GM19328 (cell line): ENCODE measurements around the gene HTRA3.

ENCODE experiments used
- ATAC-seq: cut with Tn5 transposase; IDR thresholded peaks from one replicate; pipeline ENCODE4 v1.9.1; 2021; ENCODE audit warnings: mild to moderate bottlenecking, moderate library complexity; ENCODE audit not compliant: unreplicated experiment

The HTRA3 gene

DNA sequence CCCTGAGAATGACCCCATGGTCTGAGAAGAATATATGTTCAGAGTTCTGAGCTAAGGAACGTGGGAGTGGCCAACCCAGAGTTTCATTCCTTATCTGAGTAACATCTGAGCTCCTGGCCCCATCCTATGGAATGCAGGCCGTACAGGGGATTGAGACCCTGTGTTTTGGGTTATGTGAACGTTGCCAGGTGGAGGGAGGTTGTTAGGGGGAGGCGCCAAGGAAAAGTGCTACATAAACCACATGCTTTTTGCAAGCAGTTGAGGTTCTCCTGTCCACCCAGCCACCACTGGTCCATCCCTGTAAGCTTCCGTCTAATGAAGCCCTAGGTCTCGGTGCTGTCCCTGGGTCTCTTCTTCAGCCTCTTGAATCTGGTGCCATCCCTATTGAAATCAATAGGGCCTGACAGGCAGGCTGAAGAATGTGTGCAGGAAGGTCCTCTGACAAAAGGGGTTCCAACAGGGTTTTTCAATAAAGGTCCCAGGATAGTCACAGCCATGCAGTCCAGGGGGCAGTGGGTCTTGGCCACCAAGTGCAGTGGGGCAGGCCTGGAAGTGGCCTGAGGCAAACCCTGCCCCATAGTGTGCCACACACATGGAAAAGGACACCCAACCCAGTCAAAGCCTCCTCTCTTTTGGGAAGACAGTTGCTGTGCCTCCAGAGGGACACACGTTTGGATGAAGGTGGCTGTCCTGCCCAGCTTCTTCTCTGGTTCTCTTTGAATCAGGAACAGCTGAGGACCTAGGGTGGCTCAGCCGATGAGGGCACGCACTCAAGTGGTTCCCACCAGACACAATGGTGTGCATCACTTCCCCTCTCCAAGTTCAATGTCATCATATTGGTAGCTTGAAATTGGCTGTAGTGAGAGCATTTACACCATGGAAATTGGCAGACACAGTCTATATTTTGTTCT lies 53.5 kb downstream of the HTRA3 start:
- no peak for ATAC-seq

- ATAC-seq: no peak
Measured at GRCh38 chr4:8323947-8324555, 54.5 kb downstream of the HTRA3 start.

DNA sequence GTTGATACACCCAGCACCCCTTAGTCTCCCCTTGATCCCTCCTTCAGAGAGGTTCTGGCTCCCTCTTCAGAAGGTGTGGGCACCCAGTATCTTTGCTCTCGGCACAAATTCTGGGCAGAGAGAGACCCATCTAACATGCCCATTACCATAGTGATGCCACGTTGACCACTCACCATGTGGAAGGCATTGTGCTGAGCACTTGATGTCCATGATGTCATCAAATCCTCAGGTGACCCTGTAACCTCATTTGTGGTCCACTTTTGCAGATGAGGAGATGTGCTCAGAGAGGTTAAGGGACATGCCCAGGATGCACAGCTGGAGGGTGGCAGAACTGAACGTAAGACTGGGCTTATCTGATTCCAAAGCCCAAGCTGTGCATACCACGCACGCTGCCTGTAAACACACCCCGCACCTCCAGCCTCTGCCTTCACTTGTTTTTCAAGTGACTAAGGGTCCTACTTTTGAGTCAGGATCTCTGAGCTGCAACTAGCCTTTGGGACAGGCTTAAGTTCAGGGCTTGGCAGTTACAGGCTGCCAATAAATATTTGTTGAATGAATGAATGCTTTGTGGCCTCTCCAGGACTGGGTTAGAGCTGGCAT lies 55.2 kb downstream of the HTRA3 start:
- ATAC-seq: no peak

DNA sequence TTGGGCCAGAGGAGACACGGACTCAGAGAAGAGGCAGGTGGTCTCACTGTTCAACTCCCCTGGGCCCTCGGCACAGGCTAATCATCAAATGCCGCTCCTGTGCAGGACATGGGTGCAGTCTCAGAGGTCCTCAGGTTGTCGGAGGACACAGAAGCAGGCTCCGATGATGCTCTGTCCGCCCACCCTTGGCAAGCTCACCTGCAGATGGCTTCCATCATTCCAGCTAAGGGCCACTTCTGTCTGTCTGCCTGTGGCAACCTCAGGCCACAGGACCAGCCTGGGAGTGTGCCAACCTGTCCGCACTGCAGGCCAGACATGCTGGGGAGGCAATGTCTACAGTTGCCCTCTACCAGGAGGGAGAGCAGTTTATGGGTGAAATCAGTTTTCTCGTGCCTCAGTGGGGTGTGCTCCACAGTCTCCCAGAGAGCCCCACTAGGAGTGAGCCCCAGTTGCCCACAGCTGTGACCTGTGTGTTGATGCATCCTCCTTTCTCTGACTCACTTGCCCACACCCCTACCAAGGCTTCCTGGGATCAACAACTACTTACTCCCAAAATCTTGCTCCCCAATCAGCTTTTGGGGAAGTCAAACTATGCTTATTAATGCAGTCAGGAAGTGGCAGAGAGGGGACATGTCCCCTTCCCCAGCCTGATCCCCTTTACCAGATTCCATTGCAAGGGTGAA lies 55.9 kb downstream of the HTRA3 start:
- no peak for ATAC-seq

DNA sequence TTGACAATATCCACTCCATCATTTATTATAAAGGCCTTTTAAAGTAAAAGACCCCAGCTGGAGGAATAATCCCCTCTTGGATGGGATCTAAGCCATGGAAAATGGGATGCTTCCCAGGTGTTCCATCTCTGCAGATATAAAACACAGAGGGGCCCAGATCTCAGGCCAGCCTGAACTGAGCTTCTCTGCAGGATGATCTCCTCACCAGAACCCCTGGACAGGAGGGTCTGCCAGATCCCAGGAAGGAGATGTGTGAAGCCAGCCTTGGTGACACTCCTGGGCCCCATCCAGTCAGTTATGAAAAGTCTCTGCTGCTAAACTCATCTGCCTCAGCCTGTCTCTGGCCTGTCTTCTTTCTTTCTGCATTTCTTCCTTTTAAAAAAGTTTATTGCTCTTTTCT lies 56.7 kb downstream of the HTRA3 start:
- no peak for ATAC-seq

- ATAC-seq: no peak
Measured at GRCh38 chr4:8328456-8328855, 58.9 kb downstream of the HTRA3 start.

DNA sequence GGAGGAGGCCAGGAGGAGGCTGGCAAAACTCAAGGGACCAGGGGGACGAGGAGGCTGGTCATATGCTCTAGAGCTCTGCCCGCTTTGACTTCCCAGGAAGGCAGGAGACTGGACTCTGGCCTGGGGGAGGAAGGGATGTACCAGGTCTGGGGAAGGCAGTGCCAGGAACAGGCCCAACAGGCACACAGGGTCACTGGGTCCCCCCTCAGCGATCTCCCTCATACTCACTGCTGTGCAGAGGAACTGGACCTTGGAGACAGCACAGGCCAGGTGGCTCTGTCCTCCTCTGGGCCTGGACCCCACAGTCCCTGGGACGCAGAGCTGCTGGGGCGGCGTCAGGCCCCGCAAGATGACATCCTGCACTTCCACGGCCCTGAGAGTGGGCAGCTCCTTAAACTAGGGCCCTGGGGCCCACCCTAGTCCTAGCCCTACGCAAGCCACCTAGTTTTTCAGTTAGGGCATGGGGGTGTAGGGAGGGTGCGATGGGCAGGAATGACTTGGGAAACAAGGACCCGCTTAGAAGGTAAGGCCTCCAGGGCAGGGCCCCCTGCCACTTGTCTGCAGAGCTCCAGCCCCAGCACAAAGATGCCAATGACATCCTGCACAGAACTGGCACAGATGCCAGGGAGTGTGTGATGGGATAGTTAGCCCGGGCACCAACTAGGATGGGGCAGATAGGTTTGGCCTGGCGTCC lies 59.5 kb downstream of the HTRA3 start:
- no peak for ATAC-seq

DNA sequence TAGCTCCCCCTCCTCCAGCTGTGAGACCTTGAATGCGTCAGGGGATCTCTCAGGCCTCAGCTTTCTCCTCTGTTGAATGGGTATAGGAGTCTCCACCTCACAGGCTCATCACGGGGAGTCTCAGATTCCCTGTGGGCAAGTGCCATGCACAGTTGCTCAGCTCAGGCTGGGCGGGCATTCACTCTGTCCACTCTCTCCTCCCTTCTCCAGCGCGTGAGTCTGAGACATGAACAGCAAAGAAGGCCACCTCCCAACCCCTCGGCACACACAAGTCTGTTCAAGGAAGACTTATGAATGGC lies 60.0 kb downstream of the HTRA3 start:
- no peak for ATAC-seq

- no peak for ATAC-seq
Measured at GRCh38 chr4:8329859-8330761, 60.6 kb downstream of the HTRA3 start.

- ATAC-seq: no peak
Measured at GRCh38 chr4:8330821-8331574, 61.4 kb downstream of the HTRA3 start.

GRCh38 chr4:8331575-8331955 lies 62.0 kb downstream of the HTRA3 start:
- no peak for ATAC-seq

DNA sequence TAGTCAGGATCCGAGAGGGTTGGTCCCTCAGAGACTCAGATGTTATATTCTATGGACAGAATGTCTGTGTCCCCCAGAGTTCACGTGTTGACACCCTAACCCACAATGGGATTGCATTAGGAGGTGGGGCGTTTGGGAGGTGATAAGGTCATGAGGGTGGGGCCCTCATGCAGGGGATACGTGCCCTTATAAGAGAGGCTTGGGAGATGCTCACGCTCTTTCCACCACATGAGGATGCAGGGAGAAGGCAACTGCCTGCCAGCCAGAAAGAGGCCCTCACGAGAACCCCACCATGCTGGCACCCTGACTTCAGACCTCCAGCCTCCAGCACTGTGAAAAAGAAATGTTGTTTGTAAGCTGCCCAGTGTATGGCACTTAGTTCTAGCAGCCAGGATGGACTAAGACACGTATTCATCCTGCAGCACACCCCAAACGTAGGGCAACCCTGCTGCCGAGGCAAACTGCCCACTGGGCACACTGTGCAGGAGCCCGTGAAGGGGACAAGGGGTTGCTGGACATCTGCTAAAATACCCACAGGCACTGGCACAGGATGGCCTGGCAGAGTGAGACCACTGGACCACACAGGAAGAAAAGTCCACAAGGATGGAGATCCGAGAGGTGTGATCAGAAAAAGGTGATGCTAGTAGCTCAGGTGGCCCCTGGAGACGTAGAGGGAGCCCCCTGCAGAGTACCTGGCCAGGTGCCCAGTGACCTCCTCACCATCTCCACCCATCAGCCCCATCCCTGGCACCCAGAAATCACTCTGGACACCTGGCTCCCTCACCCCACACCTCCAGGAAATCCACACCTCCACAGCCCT lies 62.7 kb downstream of the HTRA3 start:
- ATAC-seq: no peak

DNA sequence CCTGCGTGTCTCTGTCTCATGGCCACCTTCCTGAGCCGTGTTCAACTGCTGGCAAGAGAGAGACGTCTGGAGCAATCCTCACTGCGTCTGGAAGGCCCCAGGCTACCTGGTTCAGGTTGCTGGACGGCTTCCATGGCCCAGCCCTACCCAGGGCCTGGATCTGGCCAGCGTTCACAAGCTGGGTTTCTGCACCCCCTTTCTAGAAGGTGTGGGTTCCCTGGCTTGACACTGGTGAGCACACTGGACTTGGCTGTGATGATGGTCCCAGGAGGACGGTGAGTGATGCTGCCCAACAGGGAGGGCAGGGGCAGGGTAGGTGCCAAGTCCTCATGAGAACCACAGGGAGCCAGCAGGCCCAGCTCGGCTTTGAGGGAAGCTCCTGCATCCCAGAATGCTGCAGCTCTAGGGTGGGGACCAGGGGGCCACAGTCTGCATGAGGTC lies 63.4 kb downstream of the HTRA3 start:
- no peak for ATAC-seq

GRCh38 chr4:8333726-8334460 lies 64.3 kb downstream of the HTRA3 start:
- ATAC-seq: no peak

DNA sequence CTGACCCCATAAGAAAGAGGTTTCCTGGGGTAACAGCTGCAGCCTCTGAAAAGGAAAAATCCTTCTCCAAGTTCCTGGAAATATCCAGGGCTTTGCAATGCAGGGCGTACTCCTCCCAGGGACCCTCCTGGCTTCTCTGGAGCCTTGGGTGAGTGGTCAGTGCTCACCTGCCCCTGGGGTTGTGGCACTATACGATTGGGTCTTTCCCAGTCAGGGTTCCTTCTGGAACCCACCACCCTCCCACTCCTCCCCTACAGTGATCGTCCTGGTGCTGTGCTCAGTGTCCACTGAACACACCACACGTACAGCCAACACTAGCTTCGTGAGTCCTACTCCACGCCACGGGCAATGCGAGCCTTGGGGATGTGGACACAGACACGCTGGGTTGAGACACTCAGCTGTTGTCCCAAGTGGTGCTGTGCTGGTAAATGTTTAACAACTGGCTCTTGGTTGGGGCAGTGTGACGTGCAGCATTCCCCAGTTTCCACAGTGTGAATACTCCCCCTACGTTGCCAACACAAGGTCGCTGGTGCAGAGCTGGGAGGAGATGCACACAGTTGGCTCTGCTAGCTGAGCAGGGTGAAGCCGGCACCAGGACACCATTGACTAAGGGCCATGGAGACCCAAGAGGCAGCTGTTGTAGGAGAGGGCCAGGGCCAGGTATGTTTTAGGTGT lies 65.4 kb downstream of the HTRA3 start:
- ATAC-seq: no peak

GRCh38 chr4:8335848-8336247 lies 66.3 kb downstream of the HTRA3 start:
- ATAC-seq: no peak

GRCh38 chr4:8336412-8337075 lies 67.0 kb downstream of the HTRA3 start:
- no peak for ATAC-seq
